Liver (tissue), 9 donors: Measurements from ENCODE around the gene PSEN1. TPM values are rescaled to one million over a fixed set of nuclear protein-coding genes. Genes with fewer than 3 reads are reported as not detected.

Experiments used
- DNase-seq: peaks from one replicate; pipeline ENCODE4 v3.0.0-alpha.2; 2017; ENCODE audit warnings: low spot score
- H3K27ac ChIP-seq, 2 donors: one replicate each; pipeline ENCODE4 v1.7.0; 2013; ENCODE audit warnings: inconsistent platforms in 2 of 2, low read length in 2 of 2, control low read depth in 1 of 2, low read depth in 1 of 2, mild to moderate bottlenecking in 1 of 2
- H3K27me3 ChIP-seq, 4 donors: one replicate each; pipeline versions ENCODE4 v1.6.1 to v1.7.0; 2013; ENCODE audit warnings: low read length in 3 of 4, inconsistent platforms in 1 of 4, mild to moderate bottlenecking in 1 of 4, moderate library complexity in 1 of 4; ENCODE audit not compliant: control insufficient read depth in 4 of 4, insufficient read depth in 4 of 4
- H3K36me3 ChIP-seq, 4 donors: one replicate each; pipeline versions ENCODE4 v1.6.1 to v1.7.0; 2013; ENCODE audit warnings: low read length in 3 of 4, mild to moderate bottlenecking in 3 of 4, low read depth in 1 of 4, moderate library complexity in 1 of 4; ENCODE audit not compliant: control insufficient read depth in 4 of 4, insufficient read depth in 3 of 4
- H3K4me1 ChIP-seq, 4 donors: one replicate each; pipeline versions ENCODE4 v1.6.1 to v1.7.0; 2013; ENCODE audit warnings: low read length in 3 of 4, mild to moderate bottlenecking in 3 of 4, moderate library complexity in 1 of 4; ENCODE audit not compliant: control insufficient read depth in 4 of 4, insufficient read depth in 4 of 4
- H3K4me3 ChIP-seq, 3 donors: one replicate each; pipeline versions ENCODE4 v1.6.1 to v1.7.0; 2013; ENCODE audit warnings: low read length in 3 of 3, control low read depth in 1 of 3, low read depth in 1 of 3, mild to moderate bottlenecking in 1 of 3
- H3K9ac ChIP-seq, 2 donors: one replicate each; pipeline ENCODE4 v1.7.0; 2013; ENCODE audit warnings: low read length in 2 of 2, mild to moderate bottlenecking in 2 of 2, moderate library complexity in 2 of 2, control low read depth in 1 of 2, low read depth in 1 of 2
- H3K9me3 ChIP-seq, 4 donors: one replicate each; pipeline versions ENCODE4 v1.6.1 to v1.7.0; 2013; ENCODE audit warnings: low read length in 3 of 4; ENCODE audit not compliant: control insufficient read depth in 4 of 4
- EGR1 ChIP-seq, 2 donors: IDR thresholded peaks; 2 replicates each; pipeline ENCODE4 v1.6.1; 2016 to 2018; ENCODE audit warnings: antibody characterized with exemption in 2 of 2, low read depth in 2 of 2
- GABPA ChIP-seq, 2 donors: IDR thresholded peaks in 1 of 2; conservative IDR thresholded peaks in 1 of 2; 2 replicates each; pipeline ENCODE4 v1.6.1; 2016; ENCODE audit warnings: antibody characterized with exemption in 2 of 2, mild to moderate bottlenecking in 1 of 2, moderate library complexity in 1 of 2
- HNF4A ChIP-seq, 2 donors: conservative IDR thresholded peaks; 2 replicates each; pipeline ENCODE4 v1.6.1; 2016; ENCODE audit warnings: antibody characterized with exemption in 2 of 2, mild to moderate bottlenecking in 2 of 2
- HNF4G ChIP-seq: IDR thresholded peaks from 2 replicates; pipeline ENCODE4 v1.6.1; 2016; ENCODE audit warnings: antibody characterized with exemption
- JUND ChIP-seq, 2 donors: IDR thresholded peaks; 2 replicates each; pipeline ENCODE4 v1.6.1; 2016; ENCODE audit warnings: antibody characterized with exemption in 2 of 2
- NR2F2 ChIP-seq: IDR thresholded peaks from 2 replicates; pipeline ENCODE4 v1.6.1; 2016; ENCODE audit warnings: antibody characterized with exemption
- RAD21 ChIP-seq, 2 donors: IDR thresholded peaks; 2 replicates each; pipeline ENCODE4 v1.6.1; 2016; ENCODE audit warnings: antibody characterized with exemption in 2 of 2, mild to moderate bottlenecking in 2 of 2
- TAF1 ChIP-seq: conservative IDR thresholded peaks from 2 replicates; pipeline ENCODE4 v1.6.1; 2016; ENCODE audit warnings: antibody characterized with exemption, mild to moderate bottlenecking
- YY1 ChIP-seq: IDR thresholded peaks from 2 replicates; pipeline ENCODE4 v1.6.1; 2016; ENCODE audit warnings: antibody characterized with exemption, mild to moderate bottlenecking
- WGBS: extraction: QIAGEN DNeasy Blood & Tissue Kit; methylation state at CpG from one replicate; pipeline ENCODE4 v1.1.7; 2013; 5-methylcytosine and 5-hydroxymethylcytosine counted together
- polyA plus RNA-seq, 2 donors: library from polyadenylated mRNA; stranded (reverse) in 1 of 2; unstranded in 1 of 2; fragments of 200-250 nt in 1 of 2; fragments of >200 nt in 1 of 2; fragmentation: Nextera tagmentation in 1 of 2; extraction: Ambion mirVana in 1 of 2; gene quantifications; one replicate each; pipeline versions ENCODE4 v1.2.1 to v1.2.3, GENCODE V29; 2013 to 2015
- total RNA-seq, 2 donors: library from RNA; depleted of rRNA; stranded (reverse); fragments of >200 nt; gene quantifications; one replicate each; pipeline ENCODE4 v1.2.3, GENCODE V29; 2014
- TF ChIP-seq, protein P1 (sequence below): IDR thresholded peaks from 2 replicates; pipeline ENCODE4 v1.6.1; 2016; ENCODE audit warnings: antibody characterized with exemption, mild to moderate bottlenecking
- TF ChIP-seq, protein P2 (sequence below): IDR thresholded peaks from 2 replicates; pipeline ENCODE4 v1.6.1; 2016; ENCODE audit warnings: antibody characterized with exemption
- donor health status: healthy.
- donor health status: healthy.
- donor health status: healthy.
- donor health status: healthy.
- donor health status: healthy.

The PSEN1 gene
- total and polyA plus RNA-seq, 4 donors: 10.4 to 36.2 (median 19.9) TPM

DNA sequence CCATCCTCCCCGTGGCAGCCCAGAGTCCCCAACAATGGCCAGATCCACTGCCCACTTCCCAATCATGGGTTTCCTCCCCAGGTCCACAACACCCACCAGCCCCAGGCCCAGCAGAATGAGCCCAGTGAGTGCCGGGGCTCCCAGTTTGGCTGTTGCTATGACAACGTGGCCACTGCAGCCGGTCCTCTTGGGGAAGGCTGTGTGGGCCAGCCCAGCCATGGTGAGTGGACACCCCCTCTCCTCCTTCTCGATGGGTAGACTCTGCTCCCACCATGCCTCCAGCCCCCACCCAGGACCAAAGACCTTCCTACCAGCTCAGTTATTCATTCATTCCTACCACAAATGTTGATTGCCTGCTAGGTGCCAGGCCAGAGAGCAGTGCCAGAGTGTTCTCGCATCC lies 124.8 kb downstream of the PSEN1 start (continued):
- TF ChIP-seq, protein P1, sequence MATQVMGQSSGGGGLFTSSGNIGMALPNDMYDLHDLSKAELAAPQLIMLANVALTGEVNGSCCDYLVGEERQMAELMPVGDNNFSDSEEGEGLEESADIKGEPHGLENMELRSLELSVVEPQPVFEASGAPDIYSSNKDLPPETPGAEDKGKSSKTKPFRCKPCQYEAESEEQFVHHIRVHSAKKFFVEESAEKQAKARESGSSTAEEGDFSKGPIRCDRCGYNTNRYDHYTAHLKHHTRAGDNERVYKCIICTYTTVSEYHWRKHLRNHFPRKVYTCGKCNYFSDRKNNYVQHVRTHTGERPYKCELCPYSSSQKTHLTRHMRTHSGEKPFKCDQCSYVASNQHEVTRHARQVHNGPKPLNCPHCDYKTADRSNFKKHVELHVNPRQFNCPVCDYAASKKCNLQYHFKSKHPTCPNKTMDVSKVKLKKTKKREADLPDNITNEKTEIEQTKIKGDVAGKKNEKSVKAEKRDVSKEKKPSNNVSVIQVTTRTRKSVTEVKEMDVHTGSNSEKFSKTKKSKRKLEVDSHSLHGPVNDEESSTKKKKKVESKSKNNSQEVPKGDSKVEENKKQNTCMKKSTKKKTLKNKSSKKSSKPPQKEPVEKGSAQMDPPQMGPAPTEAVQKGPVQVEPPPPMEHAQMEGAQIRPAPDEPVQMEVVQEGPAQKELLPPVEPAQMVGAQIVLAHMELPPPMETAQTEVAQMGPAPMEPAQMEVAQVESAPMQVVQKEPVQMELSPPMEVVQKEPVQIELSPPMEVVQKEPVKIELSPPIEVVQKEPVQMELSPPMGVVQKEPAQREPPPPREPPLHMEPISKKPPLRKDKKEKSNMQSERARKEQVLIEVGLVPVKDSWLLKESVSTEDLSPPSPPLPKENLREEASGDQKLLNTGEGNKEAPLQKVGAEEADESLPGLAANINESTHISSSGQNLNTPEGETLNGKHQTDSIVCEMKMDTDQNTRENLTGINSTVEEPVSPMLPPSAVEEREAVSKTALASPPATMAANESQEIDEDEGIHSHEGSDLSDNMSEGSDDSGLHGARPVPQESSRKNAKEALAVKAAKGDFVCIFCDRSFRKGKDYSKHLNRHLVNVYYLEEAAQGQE: no peak
- TF ChIP-seq HNF4A (conservative IDR thresholded peaks at IDR 0.05): no peak
- TF ChIP-seq TAF1: no peak
- TF ChIP-seq EGR1 (IDR thresholded peaks at IDR 0.05; ENCODE audit: low read depth in 2 of 2): no peak
- TF ChIP-seq RAD21 (IDR thresholded peaks at IDR 0.05): no peak

DNA sequence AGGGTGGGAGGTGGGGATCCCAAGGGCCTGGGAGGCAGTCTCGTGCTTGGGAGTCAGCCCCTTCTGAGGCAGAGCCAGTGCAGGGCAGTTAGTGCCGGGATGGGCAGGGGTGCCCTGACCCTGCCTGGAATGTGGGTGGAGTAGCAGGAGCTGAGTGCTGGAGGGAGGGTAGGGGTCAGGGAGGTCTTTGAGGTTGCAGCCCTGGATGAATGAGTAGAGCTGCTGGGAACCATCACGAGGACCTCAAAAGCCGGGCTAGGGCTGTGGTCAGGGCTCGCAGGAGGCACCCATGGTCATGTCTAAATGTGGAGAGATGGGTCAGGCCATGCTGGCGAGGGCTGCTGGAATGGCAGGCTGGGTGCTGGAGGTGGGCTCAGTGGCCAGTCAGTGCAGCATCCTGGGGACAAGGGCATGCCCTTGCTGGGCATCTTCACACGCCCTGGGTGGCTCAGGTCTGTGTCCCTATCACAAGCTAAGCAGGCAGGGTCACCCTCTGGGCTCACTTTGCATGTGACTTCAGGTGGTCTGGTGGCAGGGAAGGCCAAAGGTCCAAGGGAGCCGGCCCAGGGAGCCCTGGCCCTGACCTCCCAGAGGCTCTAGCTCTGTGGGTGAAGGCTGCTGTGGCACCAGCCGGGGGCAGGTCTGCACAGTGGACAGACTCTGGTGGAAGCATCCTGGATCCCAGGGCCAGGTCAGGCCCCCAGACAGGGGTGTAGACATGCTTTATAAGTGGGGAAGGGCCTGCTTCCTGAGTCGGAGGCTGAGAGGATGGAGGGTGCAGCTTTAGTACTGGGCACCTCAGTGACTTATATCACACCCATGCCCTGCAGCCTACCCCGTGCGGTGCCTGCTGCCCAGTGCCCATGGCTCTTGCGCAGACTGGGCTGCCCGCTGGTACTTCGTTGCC lies 125.5 kb downstream of the PSEN1 start:
- no peak for DNase-seq
- TF ChIP-seq HNF4G (no peak), YY1 (no peak), GABPA (IDR thresholded peaks at IDR 0.05 in 1 of 2, conservative IDR thresholded peaks at IDR 0.05 in 1 of 2) (no peak), JUND (IDR thresholded peaks at IDR 0.05) (no peak), NR2F2 (no peak)
- TF ChIP-seq, protein P2, sequence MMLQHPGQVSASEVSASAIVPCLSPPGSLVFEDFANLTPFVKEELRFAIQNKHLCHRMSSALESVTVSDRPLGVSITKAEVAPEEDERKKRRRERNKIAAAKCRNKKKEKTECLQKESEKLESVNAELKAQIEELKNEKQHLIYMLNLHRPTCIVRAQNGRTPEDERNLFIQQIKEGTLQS: no peak
- TF ChIP-seq, protein P1: no peak
- 92% methylated on average over 15 of the region's 15 CpGs for WGBS
- Histone ChIP-seq H3K27me3 (no peaks in the 10 kb centered on the region), H3K9ac (no peak overlapping the region), H3K4me3 (no peak overlapping the region), H3K36me3 (no peaks in the 10 kb centered on the region), H3K9me3 (no peaks in the 10 kb centered on the region), H3K4me1 (no peaks in the 10 kb centered on the region), H3K27ac (no peak overlapping the region)
